Measurements from ENCODE around the gene CYRIA. TPM values are rescaled to one million over a fixed set of nuclear protein-coding genes. Genes with fewer than 3 reads are reported as not detected.

The CYRIA gene
- total and polyA plus RNA-seq, 4 donors = 1.3 to 4.3 (median 2.4) TPM

- H3K27ac ChIP-seq (ENCODE audit: low read depth in 1 of 2, low read length in 2 of 2) = peak overlapping the region; percentile 67 to 69
- WGBS = 85% methylated on average over 2 of the region's 2 CpGs
- no peaks in the 10 kb centered on the region for H3K9me3 ChIP-seq (ENCODE audit: control insufficient read depth in 4 of 4, low read length in 3 of 4)
- peaks cover 3 to 34% (median 19%) of the 10 kb centered on the region in 4 donors for H3K4me1 ChIP-seq (ENCODE audit: control insufficient read depth in 4 of 4, insufficient read depth in 4 of 4, low read length in 3 of 4)
- H3K36me3 ChIP-seq (ENCODE audit: control insufficient read depth in 4 of 4, insufficient read depth in 3 of 4, low read depth in 1 of 4, low read length in 3 of 4) = no peaks in the 10 kb centered on the region
- H3K4me3 ChIP-seq (ENCODE audit: low read depth in 1 of 3, low read length in 3 of 3) = no peak overlapping the region
- H3K27me3 ChIP-seq (ENCODE audit: control insufficient read depth in 4 of 4, insufficient read depth in 4 of 4, low read length in 3 of 4) = no peaks in the 10 kb centered on the region
- DNase-seq (ENCODE audit: low spot score) = no peak
- no peak overlapping the region for H3K9ac ChIP-seq (ENCODE audit: low read depth in 1 of 2, low read length in 2 of 2)
- TF ChIP-seq JUND (IDR thresholded peaks at IDR 0.05) (no peak), NR2F2 (IDR thresholded peaks at IDR 0.05) (no peak), GABPA (IDR thresholded peaks at IDR 0.05 in 1 of 2, conservative IDR thresholded peaks at IDR 0.05 in 1 of 2) (peak in 1 of 2 donors; percentile 0)
These were observed 39.9 kb downstream of the CYRIA start for GRCh38 chr2:16625759-16626158.

- Histone ChIP-seq H3K36me3 (ENCODE audit: control insufficient read depth in 4 of 4, insufficient read depth in 3 of 4, low read depth in 1 of 4, low read length in 3 of 4) (no peaks in the 10 kb centered on the region), H3K9ac (ENCODE audit: low read depth in 1 of 2, low read length in 2 of 2) (no peak overlapping the region), H3K9me3 (ENCODE audit: control insufficient read depth in 4 of 4, low read length in 3 of 4) (no peaks in the 10 kb centered on the region), H3K27me3 (ENCODE audit: control insufficient read depth in 4 of 4, insufficient read depth in 4 of 4, low read length in 3 of 4) (no peaks in the 10 kb centered on the region), H3K27ac (ENCODE audit: low read depth in 1 of 2, low read length in 2 of 2) (peak overlapping the region; percentile 67 to 69), H3K4me1 (ENCODE audit: control insufficient read depth in 4 of 4, insufficient read depth in 4 of 4, low read length in 3 of 4) (peaks cover 3 to 34% (median 19%) of the 10 kb centered on the region in 4 donors), H3K4me3 (ENCODE audit: low read depth in 1 of 3, low read length in 3 of 3) (no peak overlapping the region)
- WGBS = 72% methylated on average over 5 of the region's 5 CpGs
- TF ChIP-seq FOXA1 (IDR thresholded peaks at IDR 0.05) (no peak), JUND (IDR thresholded peaks at IDR 0.05) (no peak), RAD21 (IDR thresholded peaks at IDR 0.05) (peak in 1 of 2 donors; percentile 20), GABPA (IDR thresholded peaks at IDR 0.05 in 1 of 2, conservative IDR thresholded peaks at IDR 0.05 in 1 of 2) (peak in 1 of 2 donors; percentile 11), HNF4A (conservative IDR thresholded peaks at IDR 0.05) (no peak), CTCF (IDR thresholded peaks at IDR 0.05; ENCODE audit: low read depth, low read length, missing input control) (no peak), ATF3 (IDR thresholded peaks at IDR 0.05) (no peak), NR2F2 (IDR thresholded peaks at IDR 0.05) (peak; percentile 34), SP1 (IDR thresholded peaks at IDR 0.05) (peak; percentile 27), RXRA (IDR thresholded peaks at IDR 0.05) (peak in 1 of 2 donors; percentile 22)
- DNase-seq (ENCODE audit: low spot score) = no peak
These were observed 40.4 kb downstream of the CYRIA start for GRCh38 chr2:16625201-16625729.

- Histone ChIP-seq H3K27me3 (ENCODE audit: control insufficient read depth in 4 of 4, insufficient read depth in 4 of 4, low read length in 3 of 4) (no peaks in the 10 kb centered on the region), H3K9ac (ENCODE audit: low read depth in 1 of 2, low read length in 2 of 2) (no peak overlapping the region), H3K4me1 (ENCODE audit: control insufficient read depth in 4 of 4, insufficient read depth in 4 of 4, low read length in 3 of 4) (peaks cover 3 to 34% (median 19%) of the 10 kb centered on the region in 4 donors), H3K27ac (ENCODE audit: low read depth in 1 of 2, low read length in 2 of 2) (peak overlapping the region in 1 of 2 donors; percentile 13), H3K4me3 (ENCODE audit: low read depth in 1 of 3, low read length in 3 of 3) (no peak overlapping the region), H3K9me3 (ENCODE audit: control insufficient read depth in 4 of 4, low read length in 3 of 4) (no peaks in the 10 kb centered on the region), H3K36me3 (ENCODE audit: control insufficient read depth in 4 of 4, insufficient read depth in 3 of 4, low read depth in 1 of 4, low read length in 3 of 4) (no peaks in the 10 kb centered on the region)
- 40% methylated on average over 1 of the region's 1 CpG for WGBS
- DNase-seq (ENCODE audit: low spot score) = no peak
- no peak for TF ChIP-seq SP1 (IDR thresholded peaks at IDR 0.05)
- no peak for TF ChIP-seq NR2F2 (IDR thresholded peaks at IDR 0.05)
- peak; percentile 9 for TF ChIP-seq ZBTB33 (IDR thresholded peaks at IDR 0.05)
- TF ChIP-seq HNF4G (IDR thresholded peaks at IDR 0.05) = no peak
These were observed 41.2 kb downstream of the CYRIA start for GRCh38 chr2:16624436-16624780.

Data from liver (tissue), 9 donors.